Measurements from ENCODE around the gene CAMSAP2.

The CAMSAP2 gene

GRCh38 chr1:200883118-200883517 is 144.4 kb downstream of the CAMSAP2 start:
- DNase-seq (ENCODE audit: low read depth, low spot score) = no peak

DNA sequence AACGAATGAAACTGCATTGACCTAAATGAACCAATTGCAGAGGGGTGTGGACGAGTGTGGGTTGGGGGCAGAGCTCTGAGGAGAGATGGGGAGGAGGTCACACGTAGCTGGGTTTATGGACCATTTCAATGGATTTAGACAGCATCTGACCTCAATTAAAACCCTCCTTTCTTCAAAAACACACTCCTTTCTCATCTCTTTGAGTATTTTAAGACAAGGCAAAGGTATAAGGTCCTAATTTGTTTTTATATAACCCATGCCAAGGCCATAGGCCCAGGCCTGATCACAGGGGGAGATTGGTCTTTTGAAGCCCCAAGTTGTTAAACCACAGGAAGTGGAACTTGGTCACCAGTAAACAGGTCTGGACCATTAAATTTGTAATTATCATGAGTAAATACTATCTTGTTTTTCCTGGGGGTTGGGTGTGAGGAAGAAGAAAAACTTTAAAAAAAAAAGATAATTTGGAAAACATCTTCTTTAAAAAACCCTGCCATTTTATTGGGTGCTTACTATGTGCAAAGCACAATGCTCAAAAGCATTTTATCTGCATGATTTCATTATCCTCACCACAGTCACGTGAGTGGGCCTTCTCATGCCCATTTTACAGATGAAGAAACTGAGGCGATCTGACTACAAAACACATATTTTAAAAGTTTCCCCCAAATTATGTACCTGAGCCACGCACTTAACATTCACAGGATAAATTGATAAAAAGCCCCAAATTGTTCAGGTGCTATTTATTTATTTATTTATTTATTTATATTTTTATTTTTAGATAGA is 147.1 kb downstream of the CAMSAP2 start:
- DNase-seq (ENCODE audit: low read depth, low spot score) = no peak

GRCh38 chr1:200886594-200886993 is 147.9 kb downstream of the CAMSAP2 start:
- DNase-seq (ENCODE audit: low read depth, low spot score) = no peak

DNA sequence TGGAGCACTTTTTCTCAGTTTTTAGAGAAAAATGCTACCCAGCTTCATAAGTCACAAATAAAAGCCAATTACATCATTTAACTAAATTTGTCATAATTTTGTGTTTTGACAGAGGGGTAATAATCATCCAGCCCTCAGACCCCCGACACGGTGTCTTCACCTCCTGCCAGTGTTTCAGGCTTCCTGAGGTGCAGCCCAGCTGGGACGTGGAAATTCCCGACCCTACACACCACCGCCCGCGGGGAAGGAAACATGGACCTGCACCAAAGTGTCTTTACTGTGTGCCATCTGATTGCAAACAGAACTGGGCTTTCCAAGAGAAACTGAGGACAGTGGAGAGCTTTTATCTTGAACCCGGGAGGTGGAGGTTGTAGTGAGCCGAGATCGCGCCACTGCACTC is 148.3 kb downstream of the CAMSAP2 start:
- no peak for DNase-seq (ENCODE audit: low read depth, low spot score)

GRCh38 chr1:200887772-200888348 is 149.2 kb downstream of the CAMSAP2 start:
- no peak for DNase-seq (ENCODE audit: low read depth, low spot score)

DNA sequence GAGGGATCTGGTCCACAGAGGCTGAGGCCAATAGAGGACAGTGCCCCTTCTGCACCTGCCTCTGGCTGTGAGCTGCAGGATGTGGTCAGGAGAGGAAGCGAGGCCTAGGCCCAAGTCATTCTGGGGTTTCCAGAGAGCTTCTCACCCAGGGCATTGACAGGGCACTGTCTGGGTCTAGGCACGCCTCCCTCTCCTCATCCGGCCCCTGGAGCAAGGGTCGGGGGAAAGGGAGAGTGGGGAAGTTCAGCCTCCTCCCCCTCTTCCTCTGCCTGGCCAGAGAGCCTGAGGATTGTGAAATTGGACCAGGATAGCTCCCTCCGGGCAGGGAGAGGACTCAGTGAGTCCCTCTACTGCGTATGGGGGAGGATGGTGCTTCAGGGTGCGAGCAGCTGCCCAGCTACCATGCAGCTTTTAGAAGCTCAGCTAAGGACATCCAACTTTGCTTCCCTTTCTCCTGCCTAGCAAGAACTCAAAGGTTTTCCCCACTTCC is 149.7 kb downstream of the CAMSAP2 start:
- no peak for DNase-seq (ENCODE audit: low read depth, low spot score)

GRCh38 chr1:200889571-200889970 is 150.9 kb downstream of the CAMSAP2 start:
- no peak for DNase-seq (ENCODE audit: low read depth, low spot score)

- no peak for DNase-seq (ENCODE audit: low read depth, low spot score)
These were observed 151.3 kb downstream of the CAMSAP2 start for GRCh38 chr1:200890027-200890426.

- no peak for DNase-seq (ENCODE audit: low read depth, low spot score)
These were observed 152.4 kb downstream of the CAMSAP2 start for GRCh38 chr1:200890818-200891773.

DNA sequence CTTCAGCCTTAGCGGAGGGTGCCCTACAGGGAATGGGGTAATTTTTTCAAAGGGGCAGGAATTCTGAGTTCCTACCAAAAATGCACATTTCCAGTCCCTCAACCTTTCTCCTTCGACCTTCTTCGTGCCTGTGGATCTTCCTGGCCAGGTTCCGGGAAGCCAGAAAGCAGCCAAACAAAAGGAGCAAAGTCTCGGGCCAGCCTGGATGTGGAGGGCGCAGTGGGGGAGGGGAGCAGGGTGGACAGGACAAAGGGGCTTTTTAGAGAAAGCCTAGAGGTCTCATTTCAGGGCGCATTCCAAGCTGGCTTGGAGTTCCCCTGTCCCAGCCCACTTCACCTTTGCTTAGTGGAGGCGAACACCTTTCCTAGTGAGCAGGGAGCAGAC is 153.1 kb downstream of the CAMSAP2 start:
- no peak for DNase-seq (ENCODE audit: low read depth, low spot score)

DNA sequence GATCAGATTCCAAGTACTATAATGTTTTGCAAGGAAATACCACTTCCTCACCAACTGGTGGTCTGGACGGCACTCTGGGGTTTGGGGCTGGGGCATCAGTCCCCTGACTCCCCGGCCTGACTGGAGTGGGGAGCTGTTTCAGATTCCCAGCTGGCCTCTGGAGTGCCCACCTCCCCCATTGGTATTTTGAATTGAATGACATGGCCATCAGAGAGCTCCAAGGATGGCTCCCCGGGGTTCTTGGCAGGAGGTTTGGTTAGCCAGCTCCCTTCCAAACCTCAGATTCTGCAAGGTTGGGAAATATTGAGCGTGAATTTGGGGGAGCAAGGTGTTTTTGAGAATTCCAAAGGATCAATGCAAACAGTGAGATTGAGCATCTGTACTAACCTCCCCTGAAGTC is 153.9 kb downstream of the CAMSAP2 start:
- DNase-seq (ENCODE audit: low read depth, low spot score) = no peak

GRCh38 chr1:200892958-200893357 is 154.3 kb downstream of the CAMSAP2 start:
- DNase-seq (ENCODE audit: low read depth, low spot score) = no peak

DNA sequence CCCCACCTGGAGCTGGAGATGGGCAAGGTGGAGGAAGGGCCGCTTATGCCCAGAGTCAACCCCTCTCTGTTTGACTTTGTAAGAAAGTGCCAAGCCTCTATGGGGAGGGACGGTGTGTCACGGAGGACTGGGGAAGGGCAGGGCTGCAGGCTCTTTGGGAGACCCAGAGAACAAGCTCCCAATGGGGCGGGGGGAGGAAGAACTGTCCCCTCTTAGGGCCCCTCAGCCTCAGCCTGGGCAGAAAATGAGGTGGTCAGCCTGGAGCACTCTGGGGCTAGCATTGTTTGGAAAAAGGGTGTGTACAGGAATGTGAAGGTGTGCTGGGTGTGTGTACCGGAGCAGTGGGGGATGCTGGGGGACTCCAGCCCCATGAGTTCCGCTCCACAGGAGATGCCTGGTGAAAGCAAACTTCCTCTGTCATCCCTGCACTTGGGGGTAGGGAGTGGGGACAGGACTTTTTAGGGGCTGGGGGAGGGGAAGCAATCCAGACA is 154.8 kb downstream of the CAMSAP2 start:
- DNase-seq (ENCODE audit: low read depth, low spot score) = no peak

DNA sequence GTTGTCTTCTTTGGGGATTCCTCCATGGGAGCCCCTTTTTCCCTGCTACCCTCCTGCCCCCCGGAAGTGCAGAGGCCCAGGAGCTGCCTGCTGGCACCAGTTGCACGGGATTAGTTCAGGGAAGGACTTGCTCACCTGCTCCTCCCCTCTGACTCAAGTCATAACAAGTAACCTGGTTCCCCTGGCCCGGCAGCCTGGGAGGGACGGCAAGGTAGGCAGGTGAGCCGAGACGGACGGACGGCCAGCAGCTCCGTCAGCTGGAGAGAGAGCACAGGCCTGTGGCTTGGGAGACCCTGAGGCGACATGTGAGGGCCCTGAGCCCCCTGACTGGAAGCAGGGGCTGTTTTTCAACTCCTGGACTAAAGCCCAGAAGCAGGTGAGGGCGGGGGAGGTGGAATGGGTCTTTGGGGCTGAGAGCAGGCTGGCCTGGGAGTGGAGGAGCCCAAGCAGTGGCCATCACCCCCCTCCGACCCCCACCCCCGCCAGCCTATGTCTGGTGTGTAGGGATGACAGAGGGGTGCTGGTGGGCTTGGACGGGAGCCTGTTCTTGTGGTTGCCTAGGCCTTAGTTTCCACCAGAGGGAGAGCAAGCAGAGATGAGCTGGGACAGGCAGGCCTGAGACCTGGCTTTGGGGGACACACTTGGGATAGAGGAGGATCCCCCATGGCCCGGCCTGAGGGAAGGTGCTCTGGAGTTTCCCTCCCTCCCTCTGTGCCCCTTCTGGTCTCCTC is 156.2 kb downstream of the CAMSAP2 start, which contains the start of gene INAVA:
Gene INAVA, plus strand, starts transcription at position 189 of the 731 bp plus-strand sequence. CDS start 3,501 bp downstream, outside the sequence.
- no peak for DNase-seq (ENCODE audit: low read depth, low spot score)

DNA sequence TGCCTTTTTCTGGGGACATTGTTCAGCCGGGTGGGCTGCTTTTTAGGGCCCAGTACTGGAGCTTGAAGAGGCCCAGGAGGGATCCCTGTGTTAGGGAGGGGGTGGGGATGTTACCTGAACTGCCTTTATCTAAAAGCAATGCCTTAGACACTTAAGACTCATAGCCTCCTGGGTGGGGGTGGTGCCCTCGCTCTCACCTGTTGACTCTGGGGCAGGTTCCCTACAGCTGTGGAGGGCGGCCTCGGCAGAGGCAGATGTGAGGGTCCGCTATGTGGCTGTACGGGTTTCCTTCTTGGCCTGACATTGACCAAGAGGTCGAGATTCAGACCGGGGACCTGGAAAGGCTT is 156.7 kb downstream of the CAMSAP2 start:
- no peak for DNase-seq (ENCODE audit: low read depth, low spot score)

DNA sequence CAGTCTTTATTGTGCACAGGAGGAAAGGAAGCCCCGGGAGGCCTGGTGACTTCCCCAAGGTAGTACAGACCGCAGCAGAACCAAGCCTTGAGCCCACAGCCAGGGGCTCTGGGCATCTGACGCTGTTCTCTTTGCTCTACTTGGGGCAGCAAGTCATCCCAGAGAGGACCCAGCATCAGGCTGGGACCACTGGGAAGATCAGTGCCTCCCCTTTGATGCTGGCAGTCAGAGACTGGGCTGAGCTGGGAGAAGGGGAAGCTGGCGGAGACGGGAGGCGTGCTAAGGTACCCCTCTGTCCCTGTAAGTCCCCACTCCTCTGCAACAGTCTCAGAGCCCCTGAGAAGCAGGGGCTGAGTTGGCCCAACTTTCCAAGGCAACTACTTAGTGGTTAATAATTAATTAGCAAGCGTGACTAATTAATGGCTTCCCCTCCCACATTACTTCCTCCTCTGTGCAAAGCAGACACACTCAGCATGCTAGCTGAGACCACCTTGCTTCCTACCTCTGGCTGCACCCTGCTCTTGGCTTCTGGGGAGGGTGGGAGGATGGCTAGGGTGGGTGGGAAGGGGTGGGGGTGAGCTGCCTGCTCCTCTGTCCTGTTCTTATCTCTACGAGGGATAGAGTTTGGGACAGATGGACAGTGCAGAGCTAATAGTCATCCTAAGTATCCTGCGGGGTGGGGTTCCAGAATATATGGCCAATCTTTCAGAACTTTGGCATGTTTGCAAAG is 157.3 kb downstream of the CAMSAP2 start:
- no peak for DNase-seq (ENCODE audit: low read depth, low spot score)

GRCh38 chr1:200896531-200897196 is 158.0 kb downstream of the CAMSAP2 start:
- no peak for DNase-seq (ENCODE audit: low read depth, low spot score)

DNA sequence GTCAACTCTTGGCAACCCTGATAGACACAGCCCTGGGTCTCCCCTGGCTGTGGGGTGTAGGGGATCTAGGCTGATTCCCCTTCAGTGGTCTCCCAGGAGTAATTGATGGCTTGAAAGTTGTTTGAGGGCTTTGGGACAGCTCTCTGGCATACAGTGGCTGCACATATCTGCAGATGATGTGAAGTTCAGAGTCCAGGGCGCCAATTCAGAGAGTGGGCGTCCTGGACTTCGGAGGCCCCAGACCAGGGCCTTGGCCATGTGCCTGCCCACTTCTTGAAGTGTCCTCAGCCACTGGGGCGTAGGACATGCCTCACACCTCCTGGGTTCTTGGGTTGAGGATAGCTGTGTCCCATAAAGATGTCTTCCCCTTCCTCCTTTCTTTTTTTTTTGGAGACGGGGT is 158.6 kb downstream of the CAMSAP2 start:
- no peak for DNase-seq (ENCODE audit: low read depth, low spot score)

- no peak for DNase-seq (ENCODE audit: low read depth, low spot score)
These were observed 160.3 kb downstream of the CAMSAP2 start for GRCh38 chr1:200899015-200899386.

DNA sequence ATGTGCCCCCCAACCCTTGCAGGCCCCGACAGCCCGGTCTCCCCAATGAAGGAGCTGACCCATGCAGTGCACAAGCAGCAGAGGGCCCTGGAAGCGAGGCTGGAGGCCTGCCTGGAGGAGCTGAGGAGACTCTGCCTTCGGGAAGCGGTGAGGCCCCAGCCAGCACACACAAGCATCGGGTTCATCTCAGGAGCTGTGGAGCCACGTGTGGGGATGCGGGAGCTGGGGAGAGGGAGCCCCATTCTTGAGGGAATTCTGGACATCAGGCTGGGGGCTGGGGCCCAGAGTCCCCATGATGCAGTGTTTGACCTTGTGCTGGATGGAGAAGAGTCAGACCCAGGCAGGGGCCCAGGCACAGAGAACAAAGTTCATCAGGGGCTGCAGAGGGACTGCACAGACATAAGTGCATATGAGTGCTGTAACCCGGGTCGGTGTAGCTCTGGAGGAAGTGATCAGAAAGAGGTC is 160.8 kb downstream of the CAMSAP2 start:
- DNase-seq (ENCODE audit: low read depth, low spot score) = no peak

Measured in activated naive CD8-positive, alpha-beta T cell treated with anti-CD3 and anti-CD28 coated beads, Interleukin-2, amount 50 U/mL, for 16 hours (primary cell).